COLO668 (cell line): ENCODE measurements around the gene BRCA2.

Experiments used
- DNase-seq: peaks from one replicate; lab custom pipeline; 2025; ENCODE audit not compliant: unreplicated experiment; lab: John Stamatoyannopoulos, UW

Gene BRCA2

DNA sequence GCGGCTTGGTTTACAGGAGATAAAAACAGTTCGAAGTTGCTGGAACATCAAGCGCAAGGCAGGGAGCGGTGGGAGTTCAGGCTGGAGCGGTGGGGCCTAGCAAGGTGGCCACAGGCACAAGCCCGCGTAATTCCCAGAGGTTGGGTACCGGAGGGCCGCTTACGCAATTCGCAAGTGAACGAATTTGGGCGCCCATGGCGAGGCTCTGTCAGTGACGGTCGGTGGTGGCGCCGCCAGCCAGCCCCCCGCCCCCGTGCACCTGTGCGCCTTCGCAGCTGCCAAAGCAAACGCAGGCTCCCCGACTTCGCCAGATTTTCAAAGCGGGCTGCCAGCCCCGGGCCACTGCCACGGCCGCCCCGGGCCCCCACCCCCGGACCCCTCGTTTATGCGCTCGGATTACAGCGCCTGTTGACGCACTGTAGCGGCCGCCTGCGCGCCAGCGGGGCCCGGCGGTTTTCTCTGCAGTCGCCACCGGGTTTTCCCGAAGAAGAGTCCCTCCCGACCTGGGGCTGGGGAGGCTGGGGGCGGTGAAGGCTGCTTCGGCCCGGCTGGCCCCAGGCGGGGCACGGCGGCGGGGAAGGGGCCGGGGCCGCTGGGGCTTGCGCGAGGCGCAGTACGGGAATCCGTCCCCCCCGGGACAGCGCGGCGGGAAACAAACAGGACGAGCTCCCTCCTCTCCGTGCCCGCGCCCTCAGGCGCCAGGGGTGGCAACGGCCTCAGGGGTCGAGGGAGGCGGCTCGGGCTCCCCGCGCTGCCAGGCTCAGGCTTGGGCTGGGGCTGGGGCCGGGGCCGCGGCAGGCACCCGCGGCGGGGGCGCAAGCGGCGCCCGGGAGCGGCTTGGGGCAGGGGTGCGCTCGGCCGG lies 111.9 kb downstream of the BRCA2 start:
- DNase-seq, result peak; percentile 88

DNA sequence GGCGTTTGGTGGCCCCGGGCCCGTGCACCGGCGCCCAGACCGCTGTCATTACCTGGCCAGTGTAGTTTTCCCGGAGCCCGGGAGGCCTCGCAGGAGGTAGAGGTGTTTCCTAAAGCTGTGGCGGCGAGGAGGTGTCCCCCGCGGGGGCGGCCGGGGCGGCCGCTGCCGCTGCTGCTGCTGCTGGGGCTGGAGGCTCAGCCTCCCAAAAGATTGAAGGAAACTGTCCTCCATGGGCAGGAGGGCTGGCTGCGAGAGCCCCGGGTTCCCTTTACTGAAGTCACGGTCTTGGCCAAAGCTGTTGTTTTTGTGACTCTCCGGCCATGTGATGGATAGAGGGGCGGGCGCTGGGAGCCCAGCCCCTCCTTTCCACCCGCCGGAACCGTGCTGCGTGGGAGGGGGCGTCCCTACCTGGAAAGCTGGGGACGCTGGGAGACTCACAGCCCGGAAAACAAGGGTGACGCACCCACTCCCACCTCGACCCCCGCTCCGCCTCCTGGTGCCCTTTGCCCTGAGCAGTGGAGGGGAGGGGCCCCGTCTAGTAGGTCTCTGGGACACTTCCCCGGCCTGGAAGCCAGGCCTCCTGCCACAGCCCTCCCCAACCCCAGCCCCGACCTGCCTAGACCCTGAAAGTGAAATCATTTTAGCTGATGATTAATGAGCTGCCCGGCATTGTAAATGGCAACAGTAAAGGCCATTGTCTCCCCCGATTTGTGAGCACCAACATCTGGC lies 112.7 kb downstream of the BRCA2 start, which contains the start of gene N4BP2L1:
Gene N4BP2L1, minus strand, starts transcription at position 279 of the 729 bp plus-strand sequence. Its CDS starts 48 bp downstream, at position 231.
- DNase-seq, result peak; percentile 74

DNA sequence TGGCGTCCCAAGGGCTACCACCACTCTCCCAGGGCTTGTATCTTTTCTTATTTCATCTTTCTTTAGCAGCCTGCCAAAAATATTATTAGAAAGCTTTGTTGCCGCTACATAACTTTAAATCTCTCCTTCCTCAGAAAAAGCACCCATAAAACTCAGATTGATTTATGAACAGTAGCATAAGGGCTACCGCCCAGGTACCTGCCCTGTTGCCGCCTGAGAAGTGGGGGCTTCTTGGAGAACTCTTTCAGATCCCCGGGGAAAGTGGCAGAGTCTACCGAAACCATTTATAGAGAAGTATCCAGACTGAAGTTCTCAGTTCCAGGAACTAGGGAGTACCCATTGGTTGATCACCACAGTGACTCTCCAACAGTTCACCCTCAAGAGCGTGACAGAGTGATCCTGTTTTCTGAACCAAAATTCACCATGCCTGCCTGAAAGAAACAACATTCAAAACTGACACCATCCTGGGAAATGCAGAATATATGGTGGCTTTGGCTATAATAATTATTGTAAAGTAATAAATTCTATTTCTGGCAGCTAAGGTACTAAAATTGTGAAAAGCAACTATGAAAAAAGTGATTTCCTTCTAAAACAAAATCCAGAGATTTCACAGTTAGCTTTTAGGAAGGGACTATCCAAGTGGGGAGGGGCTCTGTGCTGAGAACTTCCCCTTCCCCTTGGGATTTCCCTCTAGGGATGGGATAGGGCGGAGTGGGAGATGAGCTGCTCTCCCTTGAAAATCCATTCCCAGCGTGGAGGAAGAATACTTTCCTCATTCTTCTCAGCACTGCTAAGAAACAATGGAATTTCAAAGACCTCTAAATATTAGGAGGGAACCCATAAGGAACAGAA lies 113.5 kb downstream of the BRCA2 start:
- no peak for DNase-seq

DNA sequence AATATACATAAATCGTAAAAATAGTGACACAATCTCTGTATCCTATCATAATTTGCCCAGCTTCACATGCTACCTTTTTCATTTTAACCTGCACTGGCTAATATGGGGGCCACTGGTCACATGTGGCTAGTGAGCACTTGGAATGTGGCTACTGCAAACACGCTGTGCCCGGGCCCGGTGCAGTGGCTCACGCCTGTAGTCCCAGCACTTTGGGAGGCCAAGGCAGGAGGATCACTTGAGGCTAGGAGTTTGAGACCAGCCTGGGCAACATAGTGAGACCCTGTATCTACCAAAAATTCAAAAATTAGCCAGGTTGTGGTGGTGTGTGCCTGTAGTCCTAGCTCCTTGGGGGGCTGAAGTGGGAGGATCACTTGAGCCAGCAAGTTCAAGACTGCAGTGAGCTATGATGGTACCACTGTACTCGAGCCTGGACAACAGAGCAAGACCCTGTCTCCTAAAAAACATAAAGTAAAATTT lies 114.2 kb downstream of the BRCA2 start:
- DNase-seq, result no peak

DNA sequence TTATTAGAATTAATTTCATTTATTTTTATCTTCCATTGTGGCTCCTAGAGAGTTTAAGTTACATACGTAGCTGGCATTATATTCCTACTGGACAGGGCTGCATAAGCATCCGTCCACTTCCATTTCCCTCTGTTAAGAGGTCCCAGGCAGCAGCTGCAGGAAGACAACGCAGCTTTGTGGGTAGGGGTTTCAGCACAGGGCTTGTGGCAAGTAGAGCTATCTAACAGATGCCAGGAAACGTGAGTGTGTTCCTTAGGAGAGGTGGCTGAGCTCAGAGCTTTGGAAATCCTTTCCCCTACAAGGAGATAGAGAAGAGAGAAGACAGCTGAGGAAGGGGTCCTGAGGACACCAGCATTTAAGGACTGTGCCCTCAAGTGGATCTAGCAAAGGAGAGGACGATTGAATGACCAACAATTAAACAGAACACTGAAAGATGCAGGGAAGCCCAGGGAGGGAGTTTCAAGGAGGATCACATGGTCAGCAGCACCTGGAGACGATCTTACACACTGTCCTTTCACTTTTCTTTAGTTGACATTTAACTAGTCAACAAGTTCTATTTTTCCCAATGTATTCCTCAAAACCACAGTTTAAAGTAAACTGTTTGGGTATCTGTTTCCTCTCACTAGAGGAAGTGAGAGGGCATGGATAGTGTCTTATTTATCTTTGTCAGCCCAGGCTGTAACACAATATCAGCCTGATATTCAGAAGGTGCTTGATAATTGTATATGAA lies 114.9 kb downstream of the BRCA2 start:
- DNase-seq, result no peak

DNA sequence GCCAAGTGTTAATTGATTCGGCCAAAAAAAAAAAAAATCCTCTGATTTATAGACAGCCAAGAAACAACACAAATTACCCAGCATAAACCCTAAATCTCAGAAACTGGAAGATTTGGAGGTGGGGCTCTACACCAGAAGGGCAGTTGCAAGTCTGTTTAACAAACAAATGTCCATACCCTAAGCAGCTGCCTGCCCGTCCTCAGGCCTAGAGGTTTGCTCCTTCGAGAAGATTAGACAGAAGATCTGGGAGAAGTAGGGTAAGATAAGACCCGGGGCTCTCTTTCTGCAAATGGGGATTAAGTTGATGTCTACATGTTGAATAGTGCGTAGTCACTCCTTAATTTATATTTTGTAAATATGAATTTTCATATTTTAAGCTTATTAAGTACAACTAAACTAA lies 116.1 kb downstream of the BRCA2 start:
- no peak for DNase-seq

DNA sequence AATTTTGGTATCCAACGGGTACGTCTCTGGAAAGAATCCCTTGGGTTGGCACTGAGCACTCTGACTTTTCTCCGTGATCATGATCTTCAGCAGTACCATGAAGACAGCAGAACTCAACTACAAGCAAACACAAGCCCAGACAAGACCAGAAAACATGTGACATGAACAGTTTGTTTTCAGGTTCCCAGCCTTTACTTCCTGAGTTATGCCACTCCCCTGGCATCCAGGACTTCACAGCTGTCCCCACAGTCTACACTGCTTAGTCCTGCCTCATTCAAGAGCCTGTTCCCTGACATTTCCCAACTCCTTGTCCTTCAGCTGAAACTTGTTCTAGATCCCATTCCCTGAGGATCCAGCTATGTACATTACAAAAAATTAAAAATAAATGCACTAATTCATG lies 117.5 kb downstream of the BRCA2 start:
- no peak for DNase-seq

DNA sequence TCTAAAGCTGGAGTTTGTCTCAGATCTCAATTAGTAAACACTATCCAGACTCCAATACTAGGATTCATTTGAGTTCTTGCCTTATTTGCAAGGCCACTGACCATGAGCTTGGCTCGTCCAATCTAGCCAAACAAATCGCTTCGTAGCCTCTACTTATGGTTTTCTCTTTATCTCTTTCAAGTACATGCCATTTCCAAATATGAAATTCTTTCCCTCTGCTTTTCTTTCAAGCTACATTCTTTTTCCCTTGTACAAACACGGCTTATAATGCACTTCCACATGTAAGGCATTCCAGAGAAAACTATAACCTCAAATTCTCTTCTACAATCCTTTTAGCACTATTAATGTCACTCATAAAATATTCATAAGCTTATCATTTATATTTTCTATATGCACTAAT lies 123.6 kb downstream of the BRCA2 start:
- no peak for DNase-seq

DNA sequence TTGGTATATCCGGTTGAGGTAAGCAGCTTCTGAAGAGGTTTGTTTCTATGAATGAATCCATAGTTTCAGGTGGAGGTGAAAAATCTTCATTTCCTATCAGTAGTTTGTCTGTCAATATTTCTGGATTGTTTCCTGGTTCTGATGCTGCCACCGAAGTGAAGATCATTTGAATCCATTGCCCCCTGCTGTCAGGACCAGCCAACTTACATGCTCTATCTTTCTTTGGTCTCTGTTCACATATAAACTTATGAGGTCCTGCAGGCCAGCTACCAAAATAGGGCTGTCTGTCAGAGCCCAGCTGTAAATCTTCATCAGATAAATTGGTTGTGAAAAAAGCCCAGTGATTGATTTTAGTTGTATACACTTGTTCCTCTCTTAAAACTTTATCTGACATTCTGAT lies 127.8 kb downstream of the BRCA2 start:
- DNase-seq, result peak; percentile 58

DNA sequence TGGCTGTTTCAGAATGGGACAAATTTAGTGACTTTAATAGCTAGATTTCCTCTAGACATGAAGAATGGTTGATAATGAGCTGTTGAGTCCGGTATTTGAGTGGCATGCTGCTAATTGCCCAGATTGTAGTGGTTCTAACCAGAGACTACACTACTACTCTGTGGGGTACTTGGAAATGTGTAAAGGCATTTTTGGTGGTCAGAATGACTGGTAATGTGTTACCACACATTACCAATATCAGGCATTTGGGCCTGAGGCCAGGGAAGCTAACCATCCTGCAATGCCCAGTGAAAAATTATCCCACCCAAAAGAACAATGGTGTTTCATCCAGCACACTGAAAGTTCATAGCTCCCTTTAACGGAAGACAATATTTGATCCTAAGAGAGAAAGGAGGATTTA lies 130.2 kb downstream of the BRCA2 start:
- no peak for DNase-seq

DNA sequence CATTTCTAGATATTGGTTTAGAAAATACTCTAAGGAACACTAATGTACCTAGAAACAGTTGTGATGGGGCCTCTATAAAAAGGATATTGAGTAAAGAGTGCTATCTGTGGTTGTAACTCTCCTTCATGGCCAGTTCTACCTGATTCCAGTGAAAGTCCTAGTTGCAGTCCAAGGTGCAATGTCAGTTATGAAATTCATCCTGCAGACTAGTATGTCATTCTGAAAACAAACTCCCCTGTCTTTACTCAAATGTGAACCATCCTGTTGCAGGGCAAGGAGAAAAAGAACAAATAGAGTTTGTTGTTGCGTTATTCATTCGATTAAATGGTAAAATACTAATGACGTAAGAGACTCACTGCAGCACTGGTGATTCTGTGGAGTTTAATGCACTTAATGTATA lies 130.9 kb downstream of the BRCA2 start:
- no peak for DNase-seq

DNA sequence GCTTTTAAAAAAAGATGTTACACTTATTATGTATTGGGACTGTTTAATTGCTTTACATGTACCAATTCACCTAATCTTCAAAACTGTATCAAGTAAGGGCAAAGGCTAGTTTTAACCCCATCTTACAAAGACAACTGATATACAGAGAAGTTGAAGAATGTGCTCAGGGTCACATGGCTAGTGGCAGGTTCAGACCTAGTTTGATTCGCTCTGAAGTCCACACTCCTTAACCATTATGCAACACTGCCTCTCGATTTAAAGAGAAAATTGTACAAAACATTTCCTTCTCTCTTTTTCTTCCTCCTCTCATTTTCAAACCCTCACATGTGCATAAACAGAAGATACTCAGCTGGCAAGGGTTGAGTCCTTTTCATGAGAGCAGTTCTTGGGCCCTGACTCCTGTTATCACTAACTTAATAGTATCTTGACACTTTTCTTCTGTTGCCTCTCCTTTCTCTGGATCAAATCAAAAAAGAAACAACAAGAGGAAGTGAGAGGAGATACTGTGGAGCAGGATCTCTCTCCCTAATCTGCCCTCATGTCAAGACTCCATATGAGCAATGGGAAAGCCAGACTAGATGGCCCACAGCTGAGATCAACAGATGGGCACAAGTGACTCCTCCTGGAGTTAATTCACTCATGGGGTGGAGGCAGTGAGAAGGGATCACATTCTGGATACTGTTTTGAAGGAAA lies 131.6 kb downstream of the BRCA2 start:
- no peak for DNase-seq

DNA sequence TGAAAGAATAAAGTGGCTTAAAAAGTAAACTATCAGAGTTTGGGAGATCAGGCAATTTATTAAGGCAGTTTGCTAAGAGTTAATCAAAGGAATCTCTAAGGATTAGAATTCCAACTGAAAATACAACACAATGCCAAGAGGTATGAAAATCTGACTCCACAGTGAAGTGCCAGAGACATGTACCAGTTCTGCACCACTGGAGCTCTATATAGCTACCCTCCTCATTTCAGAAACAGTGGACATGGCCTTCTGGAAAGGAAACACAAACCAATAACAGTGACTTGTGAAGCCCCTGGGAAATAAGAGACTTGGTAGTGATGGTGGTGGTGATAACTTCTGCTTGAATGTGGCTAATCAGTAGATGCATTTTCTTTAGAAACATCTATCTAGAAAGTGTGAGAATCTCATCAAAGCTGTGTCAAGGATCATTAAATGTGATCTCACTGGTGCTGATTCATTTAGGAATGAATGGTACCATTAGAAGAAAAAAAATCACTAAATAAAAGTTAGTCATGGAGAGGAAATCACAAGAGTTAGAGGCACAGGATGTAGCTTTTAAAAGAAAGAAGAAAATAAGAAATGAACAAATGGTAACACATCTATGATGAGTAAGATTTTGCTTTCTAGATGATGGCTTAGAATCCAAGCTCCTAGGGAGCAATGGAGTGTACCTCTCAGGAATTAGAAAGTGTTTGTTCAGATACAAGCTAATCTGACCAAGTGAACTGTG lies 132.8 kb downstream of the BRCA2 start:
- no peak for DNase-seq

DNA sequence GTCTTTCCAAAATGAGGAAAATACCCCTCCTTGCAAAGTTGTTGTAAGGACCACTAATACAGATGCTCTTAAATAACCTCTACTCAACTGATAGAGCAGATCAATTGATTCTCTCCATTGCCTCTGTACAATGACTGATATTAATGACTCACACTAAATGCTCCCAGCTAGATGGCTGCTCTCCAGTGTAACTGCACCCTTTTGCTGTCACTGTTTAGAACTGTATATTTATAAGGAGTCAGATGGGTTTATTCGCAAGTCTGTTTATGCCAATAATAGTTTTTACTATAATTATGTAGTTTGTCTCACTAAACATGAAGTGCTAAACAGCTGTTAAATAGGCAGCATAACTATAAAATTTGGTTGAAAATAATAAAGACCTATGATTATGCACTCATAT lies 133.7 kb downstream of the BRCA2 start:
- no peak for DNase-seq
